Measurements from ENCODE around the gene MEIS2. TPM values are rescaled to one million over a fixed set of nuclear protein-coding genes. Genes with fewer than 3 reads are reported as not detected.

MEIS2 gene
- total RNA-seq, 2 experiments from 2014 or later: not detected

GRCh38 chr15:36921484-36922091 lies 178.8 kb downstream of the MEIS2 start:
- Mint-ChIP-seq H3K36me3 (ENCODE audit: low read depth) (no peaks in the 10 kb centered on the region), H3K4me1 (ENCODE audit: low read depth) (no peaks in the 10 kb centered on the region), H3K27ac (no peak overlapping the region), H3K9me3 (no peaks in the 10 kb centered on the region), H3K27me3 (no peaks in the 10 kb centered on the region), H3K4me3 (no peak overlapping the region)
- ATAC-seq (ENCODE audit: poor library complexity): no peak
- no peak for DNase-seq
- no peak for TF ChIP-seq CTCF (IDR thresholded peaks at IDR 0.05)
- intact Hi-C loops (cut with DNase I, micrococcal nuclease): no loop called here
- no peak overlapping the region for H3K4me3 ChIP-seq (ENCODE audit: low read length)
- no peaks in the 10 kb centered on the region for H3K4me1 ChIP-seq (ENCODE audit: insufficient read depth, low read length)
- no peak overlapping the region for H3K27ac ChIP-seq (ENCODE audit: low read depth in 1 of 2, low read length in 2 of 2)
- H3K9me3 ChIP-seq (ENCODE audit: control insufficient read depth in 1 of 2, insufficient read depth in 1 of 2, low read length in 2 of 2): peaks cover 0 to 3% of the 10 kb centered on the region in 2 experiments
- CTCF ChIA-PET: no interaction called here
- H3K27me3 ChIP-seq (ENCODE audit: control insufficient read depth in 1 of 2, insufficient read depth in 2 of 2, low read length in 2 of 2): no peaks in the 10 kb centered on the region
- POLR2A ChIA-PET: no interaction called here
- no peaks in the 10 kb centered on the region for H3K36me3 ChIP-seq (ENCODE audit: insufficient read depth, low read length)

GRCh38 chr15:36917411-36918267 lies 182.7 kb downstream of the MEIS2 start:
- H3K4me3 Mint-ChIP-seq: no peak overlapping the region
- no peaks in the 10 kb centered on the region for H3K9me3 ChIP-seq (ENCODE audit: control insufficient read depth in 1 of 2, insufficient read depth in 1 of 2, low read length in 2 of 2)
- no peaks in the 10 kb centered on the region for H3K4me1 ChIP-seq (ENCODE audit: insufficient read depth, low read length)
- no peaks in the 10 kb centered on the region for H3K27me3 ChIP-seq (ENCODE audit: control insufficient read depth in 1 of 2, insufficient read depth in 2 of 2, low read length in 2 of 2)
- no peaks in the 10 kb centered on the region for H3K36me3 Mint-ChIP-seq (ENCODE audit: low read depth)
- ChIA-PET CTCF (no interaction called here), POLR2A (no interaction called here)
- H3K27ac Mint-ChIP-seq: no peak overlapping the region
- no peaks in the 10 kb centered on the region for H3K4me1 Mint-ChIP-seq (ENCODE audit: low read depth)
- H3K36me3 ChIP-seq (ENCODE audit: insufficient read depth, low read length): no peaks in the 10 kb centered on the region
- peaks cover 4% of the 10 kb centered on the region for H3K9me3 Mint-ChIP-seq
- TF ChIP-seq CTCF (IDR thresholded peaks at IDR 0.05): no peak
- no peak for ATAC-seq (ENCODE audit: poor library complexity)
- DNase-seq: no peak
- no peak overlapping the region for H3K27ac ChIP-seq (ENCODE audit: low read depth in 1 of 2, low read length in 2 of 2)
- no peak overlapping the region for H3K4me3 ChIP-seq (ENCODE audit: low read length)
- intact Hi-C loops (cut with DNase I, micrococcal nuclease): no loop called here
- no peaks in the 10 kb centered on the region for H3K27me3 Mint-ChIP-seq

- Mint-ChIP-seq H3K4me3 (no peak overlapping the region), H3K27me3 (peaks cover 4% of the 10 kb centered on the region), H3K36me3 (ENCODE audit: low read depth) (no peaks in the 10 kb centered on the region), H3K9me3 (peaks cover 4% of the 10 kb centered on the region), H3K27ac (no peak overlapping the region), H3K4me1 (ENCODE audit: low read depth) (no peaks in the 10 kb centered on the region)
- H3K36me3 ChIP-seq (ENCODE audit: insufficient read depth, low read length): no peaks in the 10 kb centered on the region
- H3K27me3 ChIP-seq (ENCODE audit: control insufficient read depth in 1 of 2, insufficient read depth in 2 of 2, low read length in 2 of 2): no peaks in the 10 kb centered on the region
- DNase-seq (no peak), ATAC-seq (ENCODE audit: poor library complexity) (no peak)
- ChIA-PET POLR2A (no interaction called here), CTCF (no interaction called here)
- no peak overlapping the region for H3K27ac ChIP-seq (ENCODE audit: low read depth in 1 of 2, low read length in 2 of 2)
- no peaks in the 10 kb centered on the region for H3K4me1 ChIP-seq (ENCODE audit: insufficient read depth, low read length)
- H3K9me3 ChIP-seq (ENCODE audit: control insufficient read depth in 1 of 2, insufficient read depth in 1 of 2, low read length in 2 of 2): no peaks in the 10 kb centered on the region
- intact Hi-C loops (cut with DNase I, micrococcal nuclease): no loop called here
- H3K4me3 ChIP-seq (ENCODE audit: low read length): no peak overlapping the region
- no peak for TF ChIP-seq CTCF (IDR thresholded peaks at IDR 0.05)
These were observed 185.2 kb downstream of the MEIS2 start for GRCh38 chr15:36914960-36915808.
